CD4-positive, alpha-beta T cell treated with Interleukin-17A for 4 hours (primary cell): ENCODE measurements around the gene HSD17B13.

ENCODE experiments used
- DNase-seq: peaks from one replicate; pipeline ENCODE4 v3.0.0-alpha.2; 2020; ENCODE audit warnings: mixed read lengths

Gene HSD17B13

GRCh38 chr4:87260477-87260876 is 62.2 kb downstream of the HSD17B13 start:
- no peak for DNase-seq

GRCh38 chr4:87258677-87259076 is 64.0 kb downstream of the HSD17B13 start:
- DNase-seq = no peak

- no peak for DNase-seq
These were observed 65.2 kb downstream of the HSD17B13 start for GRCh38 chr4:87257523-87257922.

- no peak for DNase-seq
These were observed 66.9 kb downstream of the HSD17B13 start for GRCh38 chr4:87255755-87256154.
